GM21447 (cell line): ENCODE measurements around the gene CACNG3.
"Not testable (repeated sequence)": the region's sequence is repeated elsewhere in the genome, so short reads cannot be mapped to it uniquely, and the experiment has no call there.

Experiments used
- ATAC-seq: cut with Tn5 transposase; IDR thresholded peaks from one replicate; pipeline ENCODE4 v1.9.1; 2021; ENCODE audit not compliant: unreplicated experiment

Gene CACNG3

DNA sequence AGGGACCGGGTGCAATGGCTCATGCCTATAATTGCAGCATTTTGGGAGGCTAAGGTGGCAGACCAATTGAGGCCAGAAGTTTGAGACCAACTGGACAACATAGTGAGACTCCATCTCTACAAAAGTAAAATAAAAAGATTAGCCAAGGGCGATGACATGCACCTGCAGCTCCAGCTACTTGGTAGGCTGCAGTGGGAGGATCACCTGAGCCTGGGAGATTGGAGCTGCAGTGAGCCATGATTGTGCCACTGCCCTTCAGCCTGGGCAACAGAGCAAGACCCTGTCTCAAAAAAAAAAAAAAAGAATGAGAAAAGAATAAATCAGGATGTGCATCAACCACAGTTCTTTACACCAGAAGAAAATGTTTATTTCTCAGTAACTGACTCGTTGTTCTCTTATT is 76.0 kb downstream of the CACNG3 start:
- ATAC-seq: no peak

DNA sequence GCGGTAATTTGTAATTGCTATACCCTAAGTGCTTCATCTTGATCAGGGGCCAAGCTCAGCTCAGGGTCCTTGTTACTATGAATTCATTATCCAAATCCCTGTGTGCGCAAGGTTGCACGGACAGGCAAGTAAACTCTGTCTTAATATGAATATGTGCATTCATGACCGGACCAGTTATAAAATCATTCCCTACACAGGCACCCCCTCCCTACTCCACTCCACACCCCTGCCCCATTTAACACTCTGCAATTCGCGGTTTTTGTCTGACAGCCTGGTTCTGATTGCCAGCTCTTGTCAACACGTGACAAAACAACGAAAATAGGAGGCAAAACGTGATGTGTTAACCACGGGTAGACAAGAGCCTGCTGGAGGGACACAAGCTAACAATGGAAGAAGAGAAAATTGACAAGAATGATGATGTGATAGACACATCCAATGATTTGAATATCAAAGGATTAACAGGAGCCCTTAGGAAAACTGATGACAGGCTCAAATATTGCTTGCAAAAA is 76.5 kb downstream of the CACNG3 start:
- no peak for ATAC-seq

DNA sequence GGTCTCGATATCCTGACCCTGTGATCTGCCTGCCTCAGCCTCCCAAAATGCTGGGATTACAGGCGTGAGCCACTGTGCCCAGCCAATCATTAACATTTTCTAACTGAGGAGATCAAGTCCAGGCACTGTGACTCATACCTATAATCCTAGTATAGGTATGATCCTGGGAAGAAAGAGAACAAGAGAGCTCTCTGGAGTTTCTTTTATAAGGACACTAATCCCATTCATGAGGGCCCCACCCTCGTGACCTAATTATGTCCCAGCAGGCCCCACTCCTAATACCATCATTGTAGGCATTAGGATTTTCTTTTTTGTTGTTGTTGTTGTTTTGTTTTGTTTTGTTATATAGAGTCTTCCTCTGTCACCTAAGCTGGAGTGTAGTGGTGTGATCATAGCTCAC is 80.4 kb downstream of the CACNG3 start:
- no peak for ATAC-seq

DNA sequence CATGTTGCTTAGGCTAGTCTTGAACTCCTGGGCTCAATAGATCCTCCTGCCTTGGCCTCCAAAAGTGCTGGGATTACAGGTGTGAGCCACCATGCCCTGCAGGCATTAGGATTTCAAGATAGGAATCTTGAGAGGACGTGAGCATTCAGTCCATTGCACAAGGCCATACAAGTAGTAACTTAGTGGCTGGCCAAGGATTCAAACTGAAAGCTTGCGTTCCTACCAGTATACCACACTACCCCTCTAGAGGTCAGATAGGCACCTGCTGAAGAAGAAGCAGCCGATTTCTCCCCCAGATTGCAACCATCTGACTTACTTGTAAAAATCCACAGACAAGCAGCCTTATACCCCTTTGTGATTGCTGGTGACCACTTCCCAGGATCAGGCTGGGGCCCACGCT is 80.9 kb downstream of the CACNG3 start:
- ATAC-seq: no peak

DNA sequence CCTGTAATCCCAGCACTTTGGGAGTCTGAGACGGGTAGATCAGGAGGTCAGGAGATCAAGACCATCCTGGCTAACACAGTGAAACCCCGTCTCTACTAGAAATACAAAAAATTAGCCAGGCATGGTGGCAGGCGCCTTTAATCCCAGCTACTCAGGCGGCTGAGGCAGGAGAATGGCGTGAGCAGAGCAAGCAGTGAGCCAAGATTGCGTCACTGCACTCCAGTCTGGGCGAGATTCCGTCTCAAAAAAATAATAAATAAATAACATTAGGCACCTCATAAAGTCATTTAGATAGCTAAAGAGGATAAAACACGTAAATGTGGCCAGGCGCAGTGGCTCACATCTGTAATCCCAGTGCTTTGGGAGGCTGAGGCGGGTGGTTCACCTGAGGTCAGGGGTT is 87.7 kb downstream of the CACNG3 start:
- ATAC-seq: not testable (repeated sequence)

DNA sequence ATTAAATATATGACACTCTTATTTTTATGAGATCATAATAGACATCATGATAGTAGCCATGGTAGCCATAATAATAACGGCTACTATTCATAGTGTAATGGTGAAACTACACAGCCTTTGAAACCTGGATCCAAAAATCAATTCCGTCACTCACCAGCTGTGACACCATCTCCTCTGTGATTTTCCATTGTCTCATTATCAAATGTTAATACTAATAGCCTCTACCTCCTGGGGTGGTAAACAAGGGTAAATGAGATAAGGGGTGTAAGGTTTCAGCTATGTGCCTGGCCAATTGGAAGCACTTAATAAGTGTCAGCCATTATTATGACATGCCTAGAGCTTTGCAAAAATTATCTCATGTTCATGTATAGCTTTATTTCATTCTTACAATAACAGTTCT is 88.6 kb downstream of the CACNG3 start:
- no peak for ATAC-seq

DNA sequence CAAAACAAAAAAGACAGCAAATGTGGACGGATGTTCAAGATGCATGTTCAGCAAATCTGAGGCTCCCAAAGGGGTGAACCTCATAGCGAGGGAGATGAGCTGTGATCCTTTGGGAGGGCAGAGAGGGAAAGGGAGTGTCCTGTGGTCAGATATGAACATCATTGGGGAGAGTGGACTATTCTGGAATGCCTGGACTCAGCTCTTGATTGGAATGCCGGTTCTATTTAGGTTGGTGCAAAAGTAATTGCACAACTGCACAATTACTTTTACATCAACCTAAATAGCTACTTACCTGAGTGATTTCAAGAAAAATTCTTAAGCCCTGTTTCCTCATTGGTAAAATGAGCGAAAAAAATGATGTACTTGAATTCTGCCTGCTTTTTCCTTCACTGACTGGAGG is 89.6 kb downstream of the CACNG3 start:
- no peak for ATAC-seq

DNA sequence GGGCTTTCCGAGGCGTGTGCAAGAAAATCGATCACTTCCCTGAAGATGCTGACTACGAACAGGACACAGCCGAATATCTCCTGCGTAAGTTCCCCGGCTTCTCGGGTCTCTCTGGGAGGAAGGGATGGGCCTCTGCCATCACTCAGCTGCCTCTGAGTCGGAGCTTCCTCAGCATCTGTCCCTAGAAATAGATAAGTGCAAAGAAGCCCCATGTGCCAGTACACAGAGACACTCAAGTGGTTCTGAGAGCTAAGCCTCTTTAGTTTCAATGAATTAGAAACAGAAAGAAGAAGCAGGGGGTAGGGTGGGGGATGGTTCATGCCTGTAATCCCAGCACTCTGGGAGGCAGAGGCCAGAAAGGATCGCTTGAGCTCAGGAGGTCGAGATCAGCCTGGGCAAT is 90.6 kb downstream of the CACNG3 start:
- ATAC-seq: no peak

DNA sequence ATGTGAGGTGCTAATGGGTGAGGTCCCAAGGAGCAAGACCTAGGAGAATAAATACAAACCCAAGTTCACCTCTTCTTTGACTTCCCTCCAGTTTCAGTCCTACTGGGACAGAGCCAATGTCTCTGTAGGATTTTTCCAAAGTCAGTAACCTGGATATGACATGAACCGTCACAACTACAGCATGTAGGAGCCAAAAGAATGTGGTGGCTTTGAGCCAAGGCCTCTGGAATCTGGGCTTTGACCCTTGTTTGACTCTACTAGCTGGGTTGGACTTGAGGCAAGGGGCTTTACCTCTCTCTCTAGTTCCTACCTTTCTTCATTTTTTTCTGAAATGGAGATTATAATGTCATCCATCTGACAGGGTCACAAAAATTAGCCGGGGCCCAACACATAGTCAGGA is 91.4 kb downstream of the CACNG3 start:
- no peak for ATAC-seq

DNA sequence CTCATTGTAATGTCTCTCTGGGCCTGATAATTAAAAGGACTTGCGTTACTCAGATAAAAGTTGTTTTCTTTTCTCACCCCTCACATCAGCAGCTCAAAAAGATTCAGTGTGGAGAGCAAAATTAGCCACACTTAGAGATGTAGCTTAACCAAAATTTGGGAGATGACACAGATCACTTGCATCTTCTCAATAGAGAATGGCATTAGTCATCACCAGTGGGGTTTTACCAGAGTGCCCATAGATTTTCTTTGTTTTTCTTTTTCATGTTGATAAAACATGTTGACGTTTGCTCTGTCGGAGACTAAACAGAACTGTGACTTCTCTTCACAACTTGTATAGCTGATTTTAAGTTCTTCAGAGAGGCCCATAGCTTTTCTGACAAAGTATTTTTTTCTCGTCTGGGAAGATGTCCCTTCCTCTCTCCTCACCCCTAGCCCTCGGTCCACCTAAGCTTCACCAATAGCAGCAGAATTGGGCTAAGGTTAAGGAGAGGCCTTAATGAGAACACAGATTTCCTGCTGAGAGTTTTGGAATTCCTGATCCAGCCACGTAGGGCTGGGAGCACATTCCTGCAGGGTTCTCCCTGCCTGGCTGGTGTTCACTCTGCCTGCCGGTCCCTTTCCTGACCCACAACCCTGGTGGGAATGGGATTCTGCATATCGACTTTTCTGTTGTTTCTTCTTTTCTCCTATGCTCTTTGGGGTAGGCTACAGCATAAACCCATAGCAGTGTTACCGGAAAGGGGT is 92.6 kb downstream of the CACNG3 start:
- no peak for ATAC-seq

DNA sequence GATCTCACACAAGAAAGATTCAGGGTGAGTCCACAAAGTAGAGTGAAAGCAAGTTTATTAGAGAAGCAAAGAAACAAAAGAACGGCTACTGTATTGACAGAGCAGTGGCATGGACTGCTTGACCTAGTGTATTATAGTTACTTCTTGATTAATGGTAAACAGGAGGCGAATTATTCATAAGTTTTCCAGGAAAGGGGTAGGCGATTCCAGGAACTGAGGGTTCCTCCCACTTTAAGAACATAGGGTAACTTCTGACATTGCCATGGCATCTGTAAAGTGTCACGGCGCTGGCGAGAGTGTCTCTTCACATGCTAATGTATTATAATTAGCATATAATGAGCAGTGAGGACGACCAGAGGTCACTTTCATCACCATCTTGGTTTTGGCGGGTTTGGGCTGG is 93.2 kb downstream of the CACNG3 start:
- no peak for ATAC-seq

DNA sequence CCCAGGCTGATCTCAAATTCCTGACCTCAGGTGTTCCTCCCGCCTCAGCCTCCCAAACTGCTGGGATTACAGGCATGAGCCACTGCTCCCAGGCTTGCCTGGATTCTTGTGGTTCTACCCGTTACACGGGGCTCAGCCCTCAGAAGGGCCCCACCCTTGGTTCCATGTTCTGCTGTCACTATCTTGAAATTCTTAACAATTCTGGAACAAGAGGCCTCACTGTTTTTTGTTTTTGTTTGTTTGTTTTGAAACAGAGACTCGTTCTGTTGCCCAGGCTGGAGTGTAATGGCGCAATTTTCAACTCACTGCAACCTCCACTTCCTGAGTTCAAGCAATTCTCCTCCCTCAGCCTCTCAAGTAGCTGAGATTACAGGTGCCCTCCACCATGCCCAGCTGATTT is 96.6 kb downstream of the CACNG3 start:
- ATAC-seq: no peak

DNA sequence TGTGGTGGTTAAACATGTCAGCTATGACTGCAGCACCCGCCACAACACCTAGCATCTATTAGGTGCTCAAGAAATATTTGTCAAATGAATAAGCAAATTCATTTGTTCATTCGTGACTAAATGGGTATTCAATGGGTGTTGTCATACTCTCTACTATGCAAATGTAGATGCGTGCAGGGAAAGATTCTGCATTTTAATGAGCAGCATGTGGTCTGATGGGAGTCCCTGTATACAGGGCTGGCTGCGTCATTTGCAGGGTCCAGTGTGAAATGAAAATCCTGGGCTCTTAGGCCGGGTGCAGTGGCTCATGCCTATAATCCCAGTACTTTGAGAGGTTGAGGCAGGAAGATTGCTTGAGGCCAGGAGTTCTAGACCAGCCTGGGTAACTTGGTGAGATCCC is 97.5 kb downstream of the CACNG3 start:
- ATAC-seq: no peak

DNA sequence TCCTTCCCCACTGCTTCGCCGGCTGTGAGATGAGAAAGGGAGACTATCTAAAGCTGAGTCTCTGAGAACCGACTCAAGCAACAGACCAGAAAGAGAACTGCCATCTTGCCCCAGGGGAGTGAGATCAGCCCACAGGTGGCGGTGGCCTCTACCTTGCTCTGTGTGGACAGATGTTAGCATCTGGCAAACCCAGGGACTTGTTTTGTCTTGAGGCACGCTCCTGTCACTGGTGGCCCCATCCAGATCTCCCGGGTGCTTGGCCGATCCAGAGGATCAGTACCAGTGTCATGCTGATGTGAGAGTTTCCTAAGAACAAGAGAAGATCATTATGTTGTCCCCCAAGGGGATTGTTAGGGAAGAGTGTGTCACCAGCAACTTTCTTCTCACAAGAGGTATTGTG is 101.4 kb downstream of the CACNG3 start:
- ATAC-seq: no peak

DNA sequence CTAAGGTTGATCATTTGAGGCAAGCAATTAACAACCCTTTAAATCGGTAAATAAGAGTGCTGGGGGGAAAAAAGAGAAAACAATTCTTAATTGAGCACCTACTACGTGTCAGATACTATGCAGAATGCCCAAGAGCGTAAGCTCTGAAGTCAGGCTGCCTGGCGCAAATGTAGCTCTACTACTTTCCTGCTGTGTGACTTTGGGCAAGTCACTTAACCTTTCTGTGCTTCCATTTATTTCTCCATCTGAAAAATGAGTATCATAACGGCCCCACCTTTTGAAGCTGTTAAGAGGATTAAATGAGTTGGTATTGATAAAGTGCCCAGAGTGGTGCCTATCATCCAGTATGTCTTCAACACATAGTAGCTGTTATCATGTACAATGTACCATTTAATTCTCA is 102.0 kb downstream of the CACNG3 start:
- no peak for ATAC-seq

DNA sequence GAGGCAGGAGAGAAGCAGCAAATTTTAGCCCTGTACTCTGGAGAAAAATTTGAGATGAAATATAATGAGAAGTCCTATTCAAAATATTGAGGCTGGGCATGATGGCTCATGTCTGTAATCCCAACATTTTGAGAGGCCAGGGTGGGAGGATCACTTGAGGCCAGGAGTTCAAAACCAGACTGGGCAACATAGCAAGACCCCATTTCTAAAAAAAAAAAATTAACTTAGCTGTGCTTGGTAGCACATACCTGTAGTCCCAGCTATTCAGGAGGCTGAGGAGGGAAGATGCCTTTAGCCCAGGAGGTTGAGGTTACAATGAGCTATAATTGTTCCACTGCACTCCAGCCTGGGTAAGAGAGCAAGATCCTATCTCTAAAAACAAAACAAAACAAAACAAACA is 103.4 kb downstream of the CACNG3 start:
- ATAC-seq: no peak

DNA sequence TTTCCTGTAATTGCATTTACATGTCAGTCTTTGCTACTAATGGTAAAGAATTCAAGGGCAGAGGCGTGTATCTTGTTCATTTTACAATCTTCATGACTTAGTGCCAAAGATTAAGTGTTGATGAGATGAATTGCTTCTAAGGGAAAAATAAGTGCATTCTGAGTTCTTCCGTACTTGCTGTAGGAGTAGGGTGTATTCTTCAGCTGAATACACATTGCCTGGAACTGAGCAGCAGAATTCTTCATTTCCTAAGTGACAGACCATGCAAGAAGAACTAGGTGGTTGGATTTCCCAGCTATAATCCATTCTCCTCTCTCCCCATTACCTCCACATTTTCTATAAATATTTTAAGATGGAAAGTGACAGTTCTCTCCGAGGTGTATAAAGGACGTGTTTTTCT is 104.8 kb downstream of the CACNG3 start:
- ATAC-seq: no peak

DNA sequence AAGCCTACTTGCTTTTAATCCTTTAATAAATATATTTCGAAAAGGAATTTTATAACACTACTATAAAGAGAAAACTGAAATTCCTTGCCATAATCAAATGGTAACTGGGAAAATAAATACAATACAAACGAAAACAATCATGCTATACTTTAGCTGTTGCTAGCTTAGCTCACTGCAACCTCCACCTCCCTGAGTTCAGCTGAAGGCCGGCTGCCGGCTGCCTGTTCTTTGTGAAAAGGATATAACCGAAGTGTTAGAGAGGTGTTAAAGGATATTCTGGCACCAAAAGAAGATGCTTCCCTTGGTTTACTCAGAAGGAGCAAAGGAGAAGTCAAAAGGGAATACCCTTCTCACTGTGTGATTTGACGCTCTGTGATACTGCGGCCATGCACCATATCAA is 108.5 kb downstream of the CACNG3 start:
- no peak for ATAC-seq

DNA sequence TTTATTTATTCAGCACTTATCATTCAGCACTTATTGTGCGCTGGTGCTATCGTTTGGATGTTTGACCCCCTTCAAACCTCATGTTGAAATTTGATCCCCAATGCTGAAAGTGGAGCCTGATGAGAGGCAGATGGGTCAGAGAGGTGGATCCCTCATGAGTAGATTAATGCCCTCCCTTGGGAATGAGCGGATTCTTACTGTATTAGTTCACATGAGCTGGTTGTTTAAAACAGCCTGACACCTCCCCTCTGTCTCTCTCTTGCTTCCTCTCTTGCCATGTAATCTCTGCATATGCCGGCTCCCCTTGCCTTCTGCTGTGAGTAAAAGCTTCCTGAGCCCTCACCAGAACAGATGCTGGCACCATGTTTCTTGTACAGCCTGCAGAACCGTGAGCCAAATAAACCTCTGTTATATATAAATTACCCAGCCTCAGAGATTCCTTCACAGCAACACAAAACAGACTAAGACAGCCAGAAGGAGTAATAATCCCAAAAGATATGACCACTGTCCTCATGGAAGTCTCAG is 111.1 kb downstream of the CACNG3 start:
- ATAC-seq: no peak

DNA sequence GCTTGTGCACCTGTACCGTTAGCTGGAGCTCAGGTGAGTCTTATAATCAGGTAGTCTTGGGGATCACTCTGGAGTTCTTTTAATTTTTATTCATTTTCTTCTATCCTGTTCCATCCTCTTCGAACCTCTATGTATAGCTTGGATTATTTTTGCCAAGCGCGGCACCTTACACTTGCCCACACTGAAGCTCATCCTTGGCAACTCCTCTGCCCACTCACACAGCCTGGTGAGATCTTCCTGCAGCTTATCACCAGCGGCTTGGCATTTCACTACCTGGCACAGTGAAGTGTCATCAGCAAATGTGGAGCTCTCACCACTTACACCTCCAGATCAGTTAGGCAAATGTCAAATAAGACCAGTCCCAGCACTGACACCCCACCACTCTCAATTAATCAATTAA is 116.7 kb downstream of the CACNG3 start:
- no peak for ATAC-seq

DNA sequence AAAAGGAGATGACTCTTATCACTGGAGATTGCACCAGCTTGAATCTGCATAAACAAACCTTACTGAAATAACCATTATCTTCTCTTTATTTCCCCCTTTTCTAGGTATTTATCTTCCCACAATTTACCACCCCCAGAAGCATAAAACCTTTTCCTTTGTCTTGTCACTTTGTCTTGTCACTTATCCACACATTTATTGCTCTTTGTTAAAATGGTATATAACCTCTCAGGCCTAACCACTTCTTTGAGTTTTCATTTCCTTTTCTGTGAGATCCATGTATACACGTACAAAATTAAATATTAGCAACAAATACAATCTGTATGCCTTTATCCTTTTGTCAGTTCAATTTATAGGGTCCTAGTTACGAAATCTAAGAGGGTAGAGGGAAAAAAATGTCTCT is 122.9 kb downstream of the CACNG3 start:
- ATAC-seq: no peak

DNA sequence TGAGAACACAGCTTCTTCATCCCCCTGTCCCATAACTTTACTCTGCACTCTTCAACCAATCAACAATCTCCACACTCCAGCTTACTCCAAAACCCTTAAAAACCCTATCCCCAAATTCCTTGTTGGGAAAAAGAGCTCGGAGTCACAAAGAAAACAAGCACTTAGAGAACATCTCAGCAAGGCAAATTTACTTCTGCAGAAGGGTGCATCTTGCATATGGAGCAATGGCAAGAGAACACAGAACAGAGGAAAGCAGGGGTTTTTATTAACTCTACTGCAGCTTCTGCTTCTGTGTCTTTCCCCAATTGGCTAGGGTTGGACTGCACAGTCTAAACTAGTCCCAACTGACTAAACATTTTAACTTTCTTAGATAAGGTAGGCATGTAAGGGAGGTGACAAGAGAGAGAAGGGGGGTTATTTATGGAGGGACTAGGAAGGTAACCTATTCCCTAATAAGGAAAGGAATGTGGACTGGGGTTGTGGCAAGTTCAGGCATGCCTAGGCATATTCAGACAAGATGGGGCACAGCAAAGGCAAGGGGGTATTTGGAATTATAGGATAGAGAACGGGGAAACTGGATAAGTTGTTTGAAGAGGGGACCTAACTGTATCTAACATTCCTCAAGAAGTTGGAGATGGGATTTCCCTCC is 125.5 kb downstream of the CACNG3 start:
- no peak for ATAC-seq
